Middle frontal gyrus (tissue), 1 donor: Measurements from ENCODE around the gene NEK11.

Experiments
- DNase-seq: peaks from one replicate; pipeline ENCODE4 v3.0.0-alpha.2; 2015; ENCODE audit warnings: low spot score; ENCODE audit errors: extremely low spot score

Gene NEK11

DNA sequence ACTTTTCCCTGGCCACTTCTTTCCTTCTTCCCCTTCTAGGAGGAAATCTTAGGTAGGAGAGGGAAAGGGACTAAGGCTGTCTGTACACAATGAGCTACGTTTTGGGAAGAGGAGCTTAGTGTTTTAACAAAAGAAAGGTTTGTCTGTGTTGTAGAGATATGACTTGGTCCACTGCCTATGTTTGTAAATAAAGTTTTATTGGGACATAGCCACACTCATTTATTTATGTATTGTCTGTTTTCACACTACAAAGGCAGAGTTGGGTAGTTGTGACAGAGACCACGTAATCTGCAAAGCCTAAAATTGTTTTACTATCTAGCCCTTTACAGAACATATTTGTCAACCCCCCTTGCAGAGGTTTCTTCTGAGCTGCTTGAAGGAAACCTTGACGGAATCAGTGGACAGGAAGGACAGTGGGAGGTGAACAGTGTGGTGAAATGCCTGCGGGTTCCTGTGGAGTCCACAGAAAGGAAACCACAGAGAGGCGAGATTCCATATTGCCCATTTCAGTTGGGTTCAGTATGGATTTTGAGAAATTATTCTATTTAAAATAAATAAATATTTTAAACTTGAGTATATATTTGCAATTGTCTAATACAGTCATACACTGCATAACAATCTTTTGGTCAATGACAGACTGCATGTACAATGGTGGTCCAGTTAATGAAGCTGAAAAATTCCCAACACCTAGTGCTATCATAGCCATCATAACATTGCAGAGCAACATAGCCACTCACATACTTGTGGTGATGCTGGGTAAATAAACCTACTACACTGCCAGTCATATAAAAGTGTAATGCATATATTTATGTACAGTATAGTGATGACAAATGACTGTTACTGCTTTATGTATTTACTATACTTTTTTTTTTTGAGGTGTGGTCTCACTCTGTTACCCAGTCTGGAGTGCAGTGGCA lies 197.0 kb downstream of the NEK11 start:
- DNase-seq: no peak

GRCh38 chr3:131224886-131225550 lies 198.3 kb downstream of the NEK11 start:
- DNase-seq: no peak

DNA sequence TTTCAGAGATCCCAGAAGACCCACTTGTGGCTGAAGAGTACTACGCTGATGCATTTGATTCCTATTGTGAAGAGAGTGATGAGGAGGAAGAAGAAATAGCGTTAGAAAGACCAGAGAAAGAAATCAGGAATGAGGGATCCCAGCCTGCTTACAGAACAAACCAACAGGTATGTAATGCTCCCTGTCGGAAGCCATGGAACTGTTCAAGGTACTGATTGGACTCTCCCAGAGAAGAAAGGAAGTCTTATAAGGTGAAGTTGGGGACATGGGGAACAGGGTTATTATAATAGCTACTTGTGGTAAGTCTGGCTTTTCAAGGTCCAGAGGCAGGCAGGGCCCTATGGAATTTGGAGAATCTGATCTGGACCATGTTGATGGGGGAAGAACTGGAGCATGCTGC lies 201.8 kb downstream of the NEK11 start:
- no peak for DNase-seq

GRCh38 chr3:131231710-131232389 lies 205.2 kb downstream of the NEK11 start:
- no peak for DNase-seq

GRCh38 chr3:131232711-131233267 lies 206.1 kb downstream of the NEK11 start:
- DNase-seq: no peak

GRCh38 chr3:131233900-131234668 lies 207.4 kb downstream of the NEK11 start:
- no peak for DNase-seq

DNA sequence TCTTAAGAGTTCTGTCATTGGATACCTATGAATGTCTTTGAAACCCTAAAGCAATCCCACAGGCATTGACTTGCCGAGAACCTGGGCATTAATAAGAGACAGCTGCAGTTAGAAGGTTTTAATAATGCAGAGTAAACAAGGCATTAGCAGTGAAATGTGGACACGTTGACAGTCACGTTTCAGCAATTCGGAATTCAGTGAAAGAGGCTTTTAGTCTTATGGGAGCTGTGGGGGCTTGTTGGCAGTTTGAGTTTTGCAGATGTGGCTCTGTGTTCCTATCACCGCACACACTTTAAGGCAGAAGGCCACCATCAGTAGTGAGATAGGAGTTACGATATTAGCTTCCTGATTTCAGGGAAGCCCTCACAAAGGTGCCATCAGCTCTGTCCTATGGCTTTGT lies 209.7 kb downstream of the NEK11 start:
- DNase-seq: no peak

DNA sequence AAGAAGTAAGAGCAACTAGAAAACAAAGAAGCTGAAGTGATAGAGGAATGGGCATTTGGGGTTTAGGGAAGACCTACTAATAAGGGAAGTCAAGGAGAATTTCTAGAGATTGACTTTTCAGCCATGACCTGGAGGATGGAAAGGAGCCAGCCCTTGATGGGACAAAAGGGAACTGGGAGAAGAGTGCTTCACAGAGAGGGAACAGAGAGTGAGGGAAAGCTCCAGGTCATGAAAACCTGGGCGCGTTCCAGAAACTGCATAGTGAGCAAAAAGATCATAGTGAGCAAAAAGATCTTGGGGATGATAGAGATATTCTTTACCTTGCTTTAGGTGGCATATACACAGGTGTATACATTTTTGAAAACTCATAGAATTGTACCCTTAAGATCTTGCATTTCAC lies 211.8 kb downstream of the NEK11 start:
- DNase-seq: no peak

DNA sequence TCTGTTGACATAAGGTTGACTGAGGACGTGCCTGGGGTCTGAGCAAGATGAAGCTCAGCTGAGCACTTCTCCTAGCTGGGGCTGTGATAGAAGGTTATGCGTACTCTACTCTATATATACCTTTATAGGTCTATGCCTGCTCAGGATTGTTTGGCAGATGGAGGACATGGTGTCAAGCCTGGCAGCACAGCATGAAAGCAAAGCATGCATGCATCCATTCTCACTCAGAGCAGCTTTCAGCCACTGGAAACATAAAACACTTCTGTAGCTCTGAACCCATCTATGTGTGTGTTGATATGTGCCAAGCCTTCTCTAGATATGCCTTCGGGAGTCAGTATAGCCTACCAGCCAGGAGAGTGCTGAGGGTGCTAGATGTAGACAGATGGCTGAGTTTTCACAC lies 212.6 kb downstream of the NEK11 start:
- DNase-seq: no peak

DNA sequence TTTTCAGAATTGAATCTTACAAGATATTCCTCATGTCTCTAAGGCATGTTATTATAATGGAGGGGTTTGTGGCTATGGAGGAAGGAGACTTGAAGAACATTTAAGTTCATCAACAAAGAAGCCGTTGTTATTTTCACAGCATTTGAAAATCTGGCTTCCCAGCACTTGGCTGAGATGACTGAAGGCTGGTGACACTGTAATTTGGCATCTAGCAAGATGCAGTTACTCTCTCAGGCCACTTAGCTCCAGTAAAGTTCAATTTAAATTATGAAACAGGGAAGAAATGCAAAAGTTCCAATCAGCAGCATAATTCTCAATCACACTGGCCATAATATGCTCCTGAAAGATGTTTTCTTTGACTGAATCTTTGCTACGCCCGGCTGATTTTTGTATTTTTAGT lies 215.5 kb downstream of the NEK11 start:
- DNase-seq: no peak

DNA sequence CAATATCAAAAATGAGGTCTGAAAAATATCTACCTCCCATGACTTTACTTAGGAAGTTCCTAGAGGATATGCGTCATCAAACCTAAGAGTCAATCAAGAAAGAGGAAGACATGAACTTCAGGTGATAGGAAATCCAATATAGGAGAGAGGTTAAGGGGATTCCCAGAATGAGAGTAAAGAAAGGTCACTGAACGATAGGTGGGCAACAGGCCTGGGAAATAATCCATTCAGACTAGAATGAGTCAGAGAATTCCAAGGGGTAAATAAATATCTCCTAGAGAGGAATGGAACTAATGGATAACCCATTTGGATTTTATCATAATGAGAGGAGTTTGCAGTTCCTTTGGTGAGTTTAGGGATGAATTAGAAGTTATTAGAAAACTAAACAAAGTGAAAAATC lies 223.8 kb downstream of the NEK11 start:
- no peak for DNase-seq

- no peak for DNase-seq
These were observed 233.8 kb downstream of the NEK11 start for GRCh38 chr3:131260525-131260924.

GRCh38 chr3:131261104-131261503 lies 234.4 kb downstream of the NEK11 start:
- DNase-seq: no peak

- DNase-seq: no peak
These were observed 248.9 kb downstream of the NEK11 start for GRCh38 chr3:131275556-131275955.

GRCh38 chr3:131277836-131278497 lies 251.3 kb downstream of the NEK11 start:
- DNase-seq: no peak

- DNase-seq: no peak
These were observed 252.9 kb downstream of the NEK11 start for GRCh38 chr3:131279577-131279976.

- DNase-seq: no peak
These were observed 255.7 kb downstream of the NEK11 start for GRCh38 chr3:131282379-131282778.

- no peak for DNase-seq
These were observed 256.3 kb downstream of the NEK11 start for GRCh38 chr3:131282967-131283366.

GRCh38 chr3:131283862-131284261 lies 257.2 kb downstream of the NEK11 start:
- no peak for DNase-seq

GRCh38 chr3:131284302-131284701 lies 257.6 kb downstream of the NEK11 start:
- no peak for DNase-seq

DNA sequence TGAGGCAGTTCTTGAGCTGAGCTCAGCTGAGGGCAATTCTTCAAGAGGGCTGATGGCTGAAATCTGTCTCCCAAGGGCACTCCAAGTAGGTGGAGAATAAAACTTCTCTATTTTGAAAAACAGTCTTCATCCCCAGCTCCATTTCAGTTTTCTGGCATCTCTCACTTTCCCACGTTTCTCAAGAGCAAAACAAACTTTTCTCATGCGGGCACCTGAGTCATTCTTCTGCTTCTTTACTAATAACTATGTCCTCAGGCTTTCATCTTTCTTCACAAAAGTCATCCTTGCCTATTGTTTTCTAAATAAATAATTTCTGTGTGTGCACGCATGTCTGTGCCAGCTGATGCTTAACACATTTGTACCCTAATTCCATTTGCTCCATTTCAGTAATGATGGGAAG lies 258.8 kb downstream of the NEK11 start:
- no peak for DNase-seq
